RWPE2 (cell line): ENCODE measurements around the gene MRGPRX1.
A peak's percentile ranks its signal among the peaks of the same experiment; 100 is the strongest.

Source experiments
- ATAC-seq: fragments of 200-7000 bp; cut with Tn5 transposase; 3 replicates; pipeline ENCODE4 v1.9.1; 2021; ENCODE audit warnings: low read depth
- DNase-seq: peaks from one replicate; pipeline ENCODE4 v3.0.0-alpha.2; 2020; ENCODE audit warnings: low spot score
- H3K27ac ChIP-seq: fragments of 450-650 bp; 2 replicates; pipeline ENCODE4 v1.5.1; 2017; ENCODE audit warnings: mild to moderate bottlenecking; ENCODE audit not compliant: poor library complexity, severe bottlenecking
- H3K27me3 ChIP-seq: fragments of 250-450 bp; sonication (Bioruptor Pico); 2 replicates; pipeline ENCODE4 v1.5.1; 2021; ENCODE audit warnings: mild to moderate bottlenecking, moderate library complexity; ENCODE audit not compliant: insufficient read depth, poor library complexity, severe bottlenecking
- H3K36me3 ChIP-seq: fragments of 250-450 bp; sonication (Bioruptor Pico); 2 replicates; pipeline ENCODE4 v1.5.1; 2020; ENCODE audit warnings: low read depth, mild to moderate bottlenecking, moderate library complexity
- H3K4me1 ChIP-seq: fragments of 250-450 bp; sonication (Bioruptor Pico); 2 replicates; pipeline ENCODE4 v1.5.1; 2021; ENCODE audit warnings: mild to moderate bottlenecking, moderate library complexity; ENCODE audit not compliant: insufficient read depth, poor library complexity, severe bottlenecking
- H3K4me3 ChIP-seq: fragments of 250-450 bp; sonication (Bioruptor Pico); 2 replicates; pipeline ENCODE4 v1.5.1; 2021; ENCODE audit warnings: mild to moderate bottlenecking, moderate library complexity; ENCODE audit not compliant: severe bottlenecking
- H3K9me3 ChIP-seq: fragments of 250-450 bp; sonication (Bioruptor Pico); 2 replicates; pipeline ENCODE4 v1.5.1; 2021; ENCODE audit warnings: mild to moderate bottlenecking, moderate library complexity; ENCODE audit not compliant: severe bottlenecking
- TF ChIP-seq, protein P1 (sequence below): fragments of 450-650 bp; IDR thresholded peaks from one replicate; pipeline ENCODE4 v1.5.1; 2017; ENCODE audit warnings: mild to moderate bottlenecking, moderate library complexity; ENCODE audit not compliant: poor library complexity, severe bottlenecking

Gene MRGPRX1

GRCh38 chr11:18939314-18939713 is at the start of gene MRGPRX1:
Gene MRGPRX1, minus strand, starts transcription at chr11:18939414. Its CDS starts 4,630 bp downstream, at chr11:18934784.
- no peaks in the 10 kb centered on the region for H3K27me3 ChIP-seq
- H3K4me3 ChIP-seq: no peak within 1 kb of the TSS
- H3K4me1 ChIP-seq: no peaks in the 10 kb centered on the region
- H3K9me3 ChIP-seq: no peaks in the 10 kb centered on the region
- DNase-seq (no peak), ATAC-seq (no peak)
- TF ChIP-seq, protein P1, sequence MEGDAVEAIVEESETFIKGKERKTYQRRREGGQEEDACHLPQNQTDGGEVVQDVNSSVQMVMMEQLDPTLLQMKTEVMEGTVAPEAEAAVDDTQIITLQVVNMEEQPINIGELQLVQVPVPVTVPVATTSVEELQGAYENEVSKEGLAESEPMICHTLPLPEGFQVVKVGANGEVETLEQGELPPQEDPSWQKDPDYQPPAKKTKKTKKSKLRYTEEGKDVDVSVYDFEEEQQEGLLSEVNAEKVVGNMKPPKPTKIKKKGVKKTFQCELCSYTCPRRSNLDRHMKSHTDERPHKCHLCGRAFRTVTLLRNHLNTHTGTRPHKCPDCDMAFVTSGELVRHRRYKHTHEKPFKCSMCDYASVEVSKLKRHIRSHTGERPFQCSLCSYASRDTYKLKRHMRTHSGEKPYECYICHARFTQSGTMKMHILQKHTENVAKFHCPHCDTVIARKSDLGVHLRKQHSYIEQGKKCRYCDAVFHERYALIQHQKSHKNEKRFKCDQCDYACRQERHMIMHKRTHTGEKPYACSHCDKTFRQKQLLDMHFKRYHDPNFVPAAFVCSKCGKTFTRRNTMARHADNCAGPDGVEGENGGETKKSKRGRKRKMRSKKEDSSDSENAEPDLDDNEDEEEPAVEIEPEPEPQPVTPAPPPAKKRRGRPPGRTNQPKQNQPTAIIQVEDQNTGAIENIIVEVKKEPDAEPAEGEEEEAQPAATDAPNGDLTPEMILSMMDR: no peak
- no peak within 1 kb of the TSS for H3K27ac ChIP-seq
- no peaks in the 10 kb centered on the region for H3K36me3 ChIP-seq

- TF ChIP-seq, protein P1: no peak
- Histone ChIP-seq H3K9me3 (no peaks in the 10 kb centered on the region), H3K36me3 (no peaks in the 10 kb centered on the region), H3K4me1 (peaks cover 20% of the 10 kb centered on the region), H3K4me3 (no peak overlapping the region), H3K27me3 (no peaks in the 10 kb centered on the region), H3K27ac (peak overlapping the region; percentile 82)
- ATAC-seq (peak; percentile 95), DNase-seq (peak; percentile 75)
Observed at GRCh38 chr11:18987454-18988231, 48.4 kb upstream of the MRGPRX1 start.

GRCh38 chr11:18986744-18987143 is 47.5 kb upstream of the MRGPRX1 start:
- no peaks in the 10 kb centered on the region for H3K27me3 ChIP-seq
- peak overlapping the region; percentile 82 for H3K27ac ChIP-seq
- H3K36me3 ChIP-seq: no peaks in the 10 kb centered on the region
- H3K4me3 ChIP-seq: no peak overlapping the region
- TF ChIP-seq, protein P1: no peak
- DNase-seq: no peak
- peaks cover 20% of the 10 kb centered on the region for H3K4me1 ChIP-seq
- ATAC-seq: peak; percentile 71
- no peaks in the 10 kb centered on the region for H3K9me3 ChIP-seq

GRCh38 chr11:18981897-18982296 is 42.7 kb upstream of the MRGPRX1 start:
- no peak for ATAC-seq
- TF ChIP-seq, protein P1: no peak
- no peak overlapping the region for H3K4me3 ChIP-seq

DNA sequence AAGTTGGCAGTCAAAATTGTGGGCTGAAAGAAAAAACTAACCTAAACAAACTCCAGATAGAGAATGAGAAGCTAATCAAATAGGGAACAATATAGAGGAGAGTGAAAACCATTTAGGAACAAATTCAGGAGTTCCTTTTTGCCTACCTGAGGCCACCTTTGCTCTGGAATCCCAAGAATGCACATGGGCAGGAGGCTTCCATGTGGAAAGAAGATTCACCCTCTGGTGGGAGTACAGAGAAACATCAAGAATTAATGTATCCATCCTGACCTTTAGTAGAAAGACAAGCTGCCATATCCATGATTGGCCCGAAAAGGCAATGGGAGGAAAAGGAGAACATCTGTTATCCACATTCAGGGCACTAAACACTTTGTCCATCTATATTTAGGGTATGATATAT is 35.0 kb upstream of the MRGPRX1 start:
- DNase-seq: no peak
- Histone ChIP-seq H3K4me1 (no peaks in the 10 kb centered on the region), H3K36me3 (no peaks in the 10 kb centered on the region), H3K4me3 (no peak overlapping the region), H3K9me3 (no peaks in the 10 kb centered on the region), H3K27ac (no peak overlapping the region), H3K27me3 (no peaks in the 10 kb centered on the region)
- TF ChIP-seq, protein P1: no peak
- no peak for ATAC-seq

More at GRCh38 chr11:18981897-18982296, 42.7 kb upstream of the MRGPRX1 start:
- Histone ChIP-seq H3K4me1 (peaks cover 7% of the 10 kb centered on the region), H3K36me3 (no peaks in the 10 kb centered on the region), H3K27me3 (no peaks in the 10 kb centered on the region), H3K27ac (no peak overlapping the region), H3K9me3 (no peaks in the 10 kb centered on the region)
- no peak for DNase-seq
